HG03571 (cell line): ENCODE measurements around the gene RBM5.

Source experiments
- ATAC-seq: cut with Tn5 transposase; IDR thresholded peaks from one replicate; pipeline ENCODE4 v1.9.1; 2021; ENCODE audit not compliant: unreplicated experiment

The RBM5 gene

DNA sequence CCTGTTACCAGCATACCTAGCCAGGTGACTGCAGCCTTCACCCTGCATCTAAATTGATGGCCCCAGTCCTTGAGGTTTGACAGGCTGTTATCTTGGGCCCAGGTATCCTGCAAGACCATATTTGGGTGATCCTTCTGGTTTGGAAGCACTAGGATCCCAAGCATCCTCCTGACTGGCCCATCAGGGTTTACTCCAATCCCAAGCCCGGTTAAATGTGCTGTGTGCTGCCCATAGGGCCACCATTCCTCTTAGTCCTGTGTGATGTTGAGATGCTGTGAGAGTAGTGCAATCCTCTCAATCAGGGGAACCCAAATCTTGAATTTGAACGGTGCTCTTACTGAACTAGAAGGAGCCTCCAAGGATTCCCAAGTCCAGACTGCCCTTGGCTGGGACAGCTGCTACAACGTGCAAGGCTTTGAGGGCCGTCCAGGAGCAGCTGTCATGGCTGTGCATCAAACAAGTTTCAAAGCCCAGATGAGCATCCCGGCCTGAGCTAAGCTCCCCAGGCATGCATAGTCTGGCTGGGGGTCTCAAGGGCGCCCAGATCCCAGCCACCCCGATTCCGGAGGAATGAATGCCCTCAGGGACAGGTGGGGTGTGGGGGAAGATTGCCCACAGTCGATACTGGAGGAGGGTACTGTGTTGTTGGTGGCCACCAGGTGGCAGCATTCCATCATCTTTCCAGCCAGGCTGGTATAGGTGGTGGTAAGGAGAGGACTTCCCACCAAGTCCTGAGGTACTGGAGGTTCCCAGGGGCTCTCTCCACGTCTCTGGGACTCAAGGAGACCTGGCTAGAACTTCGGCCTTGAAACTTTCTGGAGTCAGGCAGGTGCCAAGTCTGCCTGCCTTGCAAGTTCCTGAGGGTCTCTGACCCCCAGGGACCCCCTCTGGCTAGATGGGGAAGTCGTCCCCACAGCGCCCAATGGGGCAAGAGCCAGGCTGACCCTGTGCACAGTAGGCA is 32.6 kb downstream of the RBM5 start:
- ATAC-seq: no peak

DNA sequence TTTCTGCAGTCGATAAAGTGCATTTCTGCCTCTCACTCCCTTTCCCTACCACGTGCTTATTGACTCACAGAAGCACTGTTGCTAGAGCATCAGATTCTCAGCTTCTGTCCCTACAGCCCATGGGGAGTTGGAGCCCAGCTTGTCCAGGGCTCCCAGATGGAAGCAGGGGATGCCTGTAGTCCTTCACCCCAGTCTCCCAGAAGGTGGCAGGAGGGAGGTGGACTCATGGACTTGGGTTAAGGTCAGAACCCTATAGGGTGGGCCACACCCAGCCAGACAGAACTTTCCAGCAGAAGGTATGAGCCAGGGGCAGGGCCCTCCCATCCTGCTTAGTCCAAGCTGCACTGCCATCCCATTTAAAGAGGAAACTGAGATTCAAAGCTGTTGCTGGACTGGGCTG is 33.4 kb downstream of the RBM5 start:
- ATAC-seq: no peak

DNA sequence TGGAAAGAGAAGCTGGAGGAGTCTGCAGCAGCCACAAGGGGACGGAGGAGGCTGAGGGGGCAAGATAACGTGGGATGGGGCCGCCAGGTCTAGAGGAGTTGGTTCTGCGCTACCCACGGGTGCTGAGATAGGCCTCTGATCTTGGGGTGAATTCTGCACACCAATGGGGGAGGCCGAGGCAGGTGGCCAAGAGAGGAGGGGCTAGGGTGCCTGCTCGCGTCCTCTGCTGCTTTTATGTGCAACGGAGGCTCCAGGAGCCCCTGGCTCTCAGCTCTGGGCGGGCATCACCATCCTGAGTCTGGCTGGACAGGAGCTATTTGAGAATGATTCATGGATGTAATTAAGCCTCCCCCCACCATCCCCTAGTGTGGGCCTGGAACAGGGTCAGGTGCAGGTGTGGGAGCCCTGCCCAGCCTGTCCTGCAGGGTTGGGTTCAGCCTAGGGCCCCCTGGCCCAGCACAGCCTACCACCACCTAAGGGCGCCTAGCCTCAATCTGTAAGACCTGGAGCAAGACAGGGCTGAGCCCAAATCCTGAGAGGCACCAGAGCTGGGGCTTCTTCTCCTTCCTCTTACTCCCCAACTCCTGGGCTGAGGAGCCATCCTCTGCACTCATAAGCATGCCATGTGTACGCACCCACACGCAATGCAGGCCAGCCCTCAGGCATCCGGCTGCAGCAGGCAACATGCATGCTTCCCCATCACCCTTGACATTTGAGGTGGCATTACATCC is 34.1 kb downstream of the RBM5 start:
- ATAC-seq: no peak

DNA sequence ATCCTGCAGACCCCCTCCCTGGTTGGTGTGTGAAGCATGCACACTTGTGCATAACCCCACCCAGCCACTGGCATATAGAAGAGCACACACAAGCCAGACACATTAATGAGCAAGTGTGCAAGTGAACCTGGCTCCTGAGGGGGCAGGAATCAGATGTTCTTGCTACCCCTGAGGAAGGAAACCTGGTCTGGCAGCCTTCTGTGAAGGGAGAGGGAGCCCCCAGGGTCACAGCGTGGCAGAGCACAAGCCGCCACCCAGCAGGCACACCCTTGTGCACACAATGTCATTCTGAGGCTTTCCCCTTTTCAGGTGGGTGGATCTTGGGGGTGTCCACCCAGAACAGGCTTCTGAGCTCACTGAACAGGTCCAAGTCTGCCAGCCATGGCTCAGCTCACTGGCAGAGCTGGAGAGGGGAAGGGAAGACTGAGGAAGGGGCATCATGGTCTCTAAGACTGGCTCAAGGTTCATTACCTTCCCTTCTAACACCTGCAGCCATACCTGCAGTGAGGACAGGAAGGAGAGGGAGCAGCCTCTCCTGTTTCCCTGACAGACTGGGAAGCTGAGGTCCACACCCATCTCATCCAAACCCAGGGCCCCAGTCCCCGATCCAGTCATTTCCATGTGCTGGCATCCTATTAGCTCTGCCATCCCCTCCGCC is 34.8 kb downstream of the RBM5 start:
- no peak for ATAC-seq

DNA sequence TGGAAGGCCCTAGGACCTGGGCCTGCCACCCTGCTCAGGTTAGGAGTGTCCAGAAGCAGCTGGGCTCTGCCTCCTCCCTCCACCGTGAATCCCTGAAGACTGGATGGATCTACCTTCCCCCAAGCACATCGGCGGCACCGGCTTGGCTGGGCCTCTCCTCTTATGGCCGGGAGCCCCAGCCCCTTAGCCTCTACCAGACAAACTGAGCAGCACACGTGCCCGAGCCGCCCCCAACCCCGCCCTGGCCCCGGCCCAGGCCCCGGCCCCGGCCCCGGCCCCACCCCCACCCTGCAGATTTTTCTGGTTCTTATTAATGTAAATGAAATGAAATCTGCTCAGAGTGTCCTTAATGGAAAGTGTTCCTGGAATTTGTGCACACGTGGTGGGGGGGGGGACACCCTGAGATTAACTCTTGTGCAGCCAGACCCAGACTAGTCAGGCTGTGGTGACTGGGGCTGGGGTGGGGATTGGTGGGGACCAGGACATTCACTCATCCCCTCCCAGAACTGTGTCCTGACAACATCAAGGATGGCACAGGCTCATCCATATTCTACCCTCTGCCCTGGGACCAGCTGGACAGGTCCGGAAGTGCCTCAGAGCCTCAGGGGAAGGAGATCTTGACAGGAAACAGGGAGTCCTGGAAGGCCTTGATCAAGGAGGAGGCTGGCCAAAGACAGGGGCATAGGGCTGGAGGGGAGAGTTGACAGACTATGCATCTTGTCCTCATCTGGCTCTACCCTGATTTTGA is 35.5 kb downstream of the RBM5 start:
- ATAC-seq: no peak

DNA sequence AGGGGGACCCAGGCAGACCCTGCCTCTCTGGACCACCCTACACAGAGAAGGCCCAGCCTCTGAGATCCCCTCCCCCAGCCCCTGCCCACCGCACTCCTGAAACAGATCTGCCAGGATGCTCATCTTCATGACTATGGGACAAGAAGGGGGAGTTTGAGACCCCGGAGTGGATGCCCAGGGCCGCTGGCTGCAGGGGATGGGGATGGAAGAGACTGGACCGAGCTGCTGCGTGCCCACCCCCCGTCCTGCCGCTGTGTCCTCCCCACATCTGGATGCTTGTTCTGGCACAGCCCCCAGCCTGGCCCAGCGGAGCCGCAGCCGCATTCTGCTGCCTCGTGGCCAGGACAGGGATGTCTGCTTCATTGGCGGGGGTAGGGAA is 36.1 kb downstream of the RBM5 start:
- ATAC-seq: no peak

DNA sequence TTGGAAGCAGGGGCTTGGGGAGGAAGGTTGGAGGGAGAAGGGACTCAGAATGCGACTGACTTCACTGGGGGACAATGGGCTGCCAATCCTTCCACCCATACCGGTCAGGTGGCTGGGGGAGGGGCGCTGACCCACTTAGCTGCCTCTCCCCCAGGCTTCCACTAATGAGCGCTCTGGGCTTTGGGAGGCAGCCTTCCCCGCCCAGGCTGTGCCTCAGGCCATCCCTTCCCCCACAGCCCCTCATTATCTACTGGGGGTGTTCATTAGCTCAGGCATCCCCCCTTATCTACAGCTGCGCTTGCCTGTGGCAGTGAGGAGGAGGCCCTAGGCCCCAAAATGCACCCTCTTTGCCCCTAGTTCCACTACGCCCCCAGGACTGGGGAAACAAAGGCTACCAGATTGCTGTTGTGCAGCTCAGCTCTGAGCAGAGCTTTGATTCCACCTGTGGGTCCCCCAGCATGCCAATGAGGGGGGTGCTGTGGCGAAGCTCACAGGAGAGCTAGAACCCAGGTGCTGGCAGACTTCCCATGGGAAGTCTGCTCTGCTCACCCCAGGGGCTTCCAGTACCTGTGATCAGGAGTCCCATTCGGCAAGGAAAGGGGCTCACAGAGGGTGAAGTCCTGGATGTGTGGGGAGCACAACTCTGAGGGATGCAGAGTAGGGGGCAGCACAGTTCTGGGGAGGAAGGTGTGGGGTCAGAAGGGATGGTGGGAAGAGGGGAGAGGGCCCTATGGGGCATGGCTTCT is 37.0 kb downstream of the RBM5 start:
- ATAC-seq: no peak

DNA sequence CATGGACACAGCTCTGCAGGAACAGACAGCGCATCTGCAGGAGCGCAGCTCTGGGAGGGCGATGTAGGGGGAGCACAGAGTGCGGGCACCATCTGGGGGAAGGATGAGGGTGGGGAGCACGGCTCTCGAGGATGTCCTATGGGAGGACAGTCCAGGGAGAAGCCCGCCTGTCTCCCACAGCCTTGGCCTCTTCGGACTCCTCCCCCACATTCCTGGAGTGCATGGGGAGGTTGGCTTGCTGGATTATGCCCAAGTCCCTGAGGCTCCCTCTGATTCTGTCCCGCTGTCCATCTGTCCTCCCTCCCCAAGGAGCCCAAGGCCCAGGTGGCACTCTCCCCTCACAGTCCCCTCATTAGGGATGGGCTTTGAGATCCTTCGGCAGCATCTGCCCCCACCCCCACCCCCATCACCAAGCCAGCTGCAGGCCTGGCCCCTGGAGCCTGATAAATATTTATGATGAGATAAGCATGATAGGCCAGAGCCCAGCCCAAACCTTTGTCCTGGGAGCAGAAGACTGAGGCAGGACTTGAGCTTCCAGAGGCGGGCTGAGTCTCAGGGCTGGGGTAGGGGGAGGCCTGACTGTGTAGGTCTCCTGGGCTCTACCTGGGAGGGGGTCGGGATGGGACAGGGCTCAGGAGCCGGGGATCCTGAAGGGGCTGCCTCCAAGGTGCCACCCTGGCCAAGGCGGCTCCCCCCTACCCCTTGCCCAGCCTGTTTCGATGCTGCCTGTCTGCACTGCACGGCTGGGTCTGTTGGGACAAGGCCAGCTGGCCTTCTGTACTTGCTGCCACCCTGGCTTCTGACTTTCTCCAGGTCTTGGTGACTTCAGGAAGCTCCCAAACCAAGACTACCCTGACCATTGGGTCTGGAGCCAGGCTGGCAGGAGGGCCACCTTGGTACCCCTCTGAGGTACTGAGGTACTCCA is 37.8 kb downstream of the RBM5 start:
- no peak for ATAC-seq

DNA sequence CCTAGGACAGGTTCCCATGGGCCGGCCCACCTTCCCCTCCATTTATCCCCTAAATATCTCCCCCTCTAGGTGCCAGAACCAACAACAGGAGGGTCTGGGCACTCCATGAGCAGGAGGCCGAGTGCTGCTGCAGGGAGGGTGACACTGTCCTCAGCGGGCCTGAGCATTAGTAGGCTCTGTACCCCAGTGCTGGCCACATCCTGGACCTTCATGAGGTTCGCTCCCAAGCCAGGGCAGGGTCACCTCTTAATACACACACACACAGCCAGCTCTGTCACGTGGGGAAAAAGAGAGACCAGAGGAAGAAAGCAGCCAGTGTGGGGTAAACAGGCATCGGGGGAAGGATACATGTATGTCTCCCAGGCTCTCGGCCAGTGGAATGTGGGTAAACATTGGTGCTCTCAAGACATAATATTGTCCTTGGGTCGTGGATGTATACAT is 38.6 kb downstream of the RBM5 start:
- ATAC-seq: no peak

DNA sequence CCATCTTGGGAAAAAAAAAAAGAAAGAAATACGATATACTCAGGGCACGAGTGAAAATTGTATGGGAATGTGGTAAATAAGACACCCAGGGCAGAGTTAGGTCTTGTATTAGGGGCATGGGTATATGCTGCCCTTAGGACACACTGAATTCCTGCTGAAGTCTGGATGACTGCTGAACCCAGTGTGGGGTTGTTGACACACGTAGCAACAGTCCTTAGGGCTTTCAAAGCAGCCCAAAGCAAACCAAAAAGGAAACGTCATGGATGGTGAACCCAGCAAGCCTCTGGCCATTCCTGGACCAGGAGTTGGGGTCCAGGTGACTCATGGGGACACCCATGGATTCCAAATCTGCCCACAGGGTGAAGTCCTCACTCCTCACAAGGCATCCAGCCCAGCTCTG is 39.3 kb downstream of the RBM5 start:
- ATAC-seq: no peak

DNA sequence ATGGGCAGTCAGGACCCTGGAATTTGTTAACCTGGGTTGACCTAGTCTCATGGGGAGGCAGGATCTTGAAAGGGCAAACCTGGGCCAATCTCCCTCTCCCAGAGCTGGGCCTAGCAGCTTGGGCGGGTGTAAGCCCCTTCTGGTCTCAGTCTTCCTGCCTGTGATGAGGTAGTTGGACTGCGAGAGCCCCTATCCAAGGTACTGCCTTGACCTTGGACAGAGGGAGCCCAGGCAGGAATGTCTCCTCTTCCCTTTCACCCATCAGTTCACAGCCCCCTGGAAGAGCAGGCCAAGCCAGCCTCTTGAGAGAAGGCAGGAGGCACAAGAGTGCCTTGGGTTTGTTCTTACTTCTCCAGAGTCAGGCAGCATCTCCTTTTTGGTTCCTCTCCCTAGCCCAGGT is 41.7 kb downstream of the RBM5 start:
- ATAC-seq: no peak

DNA sequence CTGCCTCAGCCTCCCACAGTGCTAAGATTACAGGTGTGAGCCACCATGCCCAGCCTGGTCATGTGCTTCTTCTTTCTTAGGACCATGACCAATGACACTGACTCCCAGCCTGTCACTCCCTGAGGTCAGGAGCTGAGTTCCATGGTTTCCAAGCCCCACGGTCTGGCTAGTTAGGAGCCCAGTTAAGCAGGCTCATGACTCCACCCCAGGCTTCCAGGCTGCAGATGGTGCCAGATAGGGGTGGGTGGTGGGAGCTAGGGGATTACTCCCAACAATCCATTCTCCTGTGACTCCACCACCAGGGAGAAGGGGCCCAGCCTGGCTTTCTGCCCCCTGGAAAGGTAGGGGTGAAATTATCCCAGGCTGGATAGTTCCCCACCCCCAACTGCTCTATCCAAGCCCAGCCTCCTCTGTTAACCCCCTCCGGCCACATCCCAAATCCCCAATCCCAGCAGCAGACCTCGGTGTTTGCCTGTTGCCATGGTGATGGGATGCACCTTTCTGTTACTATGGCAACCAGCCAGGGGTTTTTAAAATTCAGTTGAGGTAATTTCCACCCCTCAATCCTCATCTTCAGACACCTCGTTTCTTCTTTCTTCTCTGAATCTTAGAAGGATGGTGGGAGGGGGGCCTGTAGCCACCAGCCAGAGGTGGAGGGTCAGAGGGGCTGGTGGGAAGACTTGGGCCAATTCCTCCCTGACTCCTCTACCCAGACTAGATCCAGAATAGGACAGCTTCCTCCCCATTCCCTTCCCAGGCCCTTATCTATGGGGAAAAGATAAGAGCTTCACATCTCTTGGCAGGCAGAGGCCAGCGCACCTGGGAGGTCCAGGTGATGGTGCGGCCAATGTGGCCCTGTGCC is 43.9 kb downstream of the RBM5 start:
- ATAC-seq: no peak

DNA sequence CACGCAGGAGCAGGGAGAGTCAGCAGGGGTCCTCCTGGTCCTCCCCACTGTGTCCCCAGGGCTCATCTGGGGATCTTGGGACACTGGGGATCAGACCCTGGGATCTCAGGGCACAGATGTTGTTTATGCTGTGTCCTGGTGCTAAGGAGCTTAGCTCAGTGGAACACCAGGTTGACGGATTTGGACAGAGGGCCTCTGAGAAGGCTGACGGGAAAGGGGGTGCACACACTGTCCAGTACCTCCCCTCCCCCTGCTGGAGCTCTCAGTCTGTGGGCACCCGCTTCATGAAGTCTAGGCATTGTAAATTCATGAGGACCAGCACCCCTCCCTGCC is 44.5 kb downstream of the RBM5 start:
- ATAC-seq: no peak

DNA sequence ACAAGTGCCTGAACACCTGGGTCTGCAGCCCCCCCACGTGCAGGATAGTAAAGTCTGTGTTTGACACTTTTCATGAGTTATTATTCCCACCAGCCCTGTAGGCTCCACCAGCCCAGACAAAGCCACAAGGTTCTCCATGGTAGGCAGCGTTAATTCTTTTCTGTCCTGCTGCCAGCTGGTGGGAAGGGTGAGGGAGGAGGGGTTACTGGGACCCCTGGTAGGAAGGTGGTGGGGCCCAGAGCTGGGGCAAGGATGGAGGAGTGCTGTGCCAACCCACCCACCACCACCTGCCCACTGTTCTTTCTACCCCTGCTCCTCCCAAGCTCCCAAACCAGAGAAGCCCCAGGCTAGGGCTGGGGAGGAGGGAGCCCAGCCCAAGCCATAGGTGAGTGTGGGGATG is 45.6 kb downstream of the RBM5 start:
- ATAC-seq: no peak

DNA sequence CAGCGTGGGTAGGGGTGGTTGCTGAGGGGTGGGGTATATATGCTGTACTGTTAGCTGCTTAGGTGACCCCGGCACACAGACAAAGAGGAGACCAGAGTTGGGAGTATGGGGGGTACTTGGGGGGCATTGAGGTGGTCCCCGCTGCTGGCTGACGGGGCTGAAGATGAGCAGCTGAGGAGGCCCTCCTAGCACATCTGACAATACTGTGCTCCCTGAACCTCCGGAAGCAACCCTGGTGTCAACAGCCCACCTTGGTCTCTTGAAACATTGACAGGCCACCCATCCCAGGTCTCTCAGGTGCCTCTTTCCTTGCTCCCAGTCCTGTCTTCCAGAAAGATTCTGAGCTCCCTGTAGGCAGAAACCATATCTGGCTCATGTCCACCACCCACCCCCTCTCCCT is 47.2 kb downstream of the RBM5 start:
- ATAC-seq: no peak

DNA sequence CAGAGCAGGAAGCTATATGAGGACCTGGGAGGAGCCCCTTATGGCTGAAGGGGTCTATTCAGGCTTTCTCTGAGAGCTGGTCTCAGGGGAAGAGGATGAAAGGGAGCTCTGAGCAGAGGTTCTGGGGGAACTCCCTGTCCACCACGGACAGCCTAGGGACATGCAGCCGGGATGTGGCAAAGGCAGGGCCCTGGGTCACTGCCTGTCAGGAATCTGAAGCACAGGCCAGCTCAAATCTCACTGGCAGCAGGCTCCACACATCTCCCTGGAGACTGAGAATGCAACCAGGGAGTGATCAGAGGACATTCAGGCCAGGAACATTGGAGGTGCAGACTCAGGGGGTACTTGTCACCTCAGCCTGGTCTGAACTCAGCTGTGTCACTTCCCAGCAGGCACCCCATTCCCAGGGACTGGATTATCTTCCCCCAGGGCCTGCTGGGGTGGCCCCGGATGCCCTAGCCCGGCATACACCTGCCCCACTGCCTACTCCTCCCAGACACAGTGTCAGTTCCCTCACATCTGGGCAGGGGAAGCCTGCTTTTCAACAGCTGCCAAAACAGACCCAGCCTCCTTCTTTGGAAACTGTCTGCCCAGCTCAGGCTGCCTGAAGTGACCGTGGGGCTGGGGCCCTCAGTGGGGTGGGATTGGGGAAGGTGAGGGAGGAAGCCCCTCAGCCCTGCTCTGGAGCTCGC is 48.1 kb downstream of the RBM5 start:
- no peak for ATAC-seq

DNA sequence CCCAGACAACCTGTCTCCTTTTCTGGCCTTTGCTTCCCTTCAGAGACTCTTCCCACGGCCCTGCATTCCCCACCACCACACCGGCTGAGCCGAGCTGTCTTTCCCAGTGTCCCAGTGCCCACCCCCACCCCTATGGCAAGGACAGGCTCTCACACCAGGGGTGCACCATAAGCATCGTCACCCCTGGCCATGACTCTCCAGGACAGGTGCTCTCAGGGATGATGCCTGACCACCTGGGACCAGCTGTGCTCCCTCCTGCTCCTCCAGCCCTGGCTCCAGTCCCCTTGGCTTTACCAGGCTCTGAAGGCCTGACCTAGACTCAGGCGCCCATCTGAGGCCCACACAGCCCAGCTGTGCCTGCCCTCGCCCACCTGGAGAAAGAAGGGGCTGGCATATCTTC is 48.8 kb downstream of the RBM5 start:
- no peak for ATAC-seq
